ENCODE data around the gene HMOX2. TPM values are rescaled to one million over a fixed set of nuclear protein-coding genes. Genes with fewer than 3 reads are reported as not detected.

Gene HMOX2
- polyA plus RNA-seq, 2 of the 4 experiments (the other 2 are of a cell fraction): 35.4 to 47.7 TPM

- CTCF ChIA-PET: interaction anchor here (0.8 to 10.9 kb wide), 7 partner anchors 9 to 100 kb away, joined by 3 to 100 read pairs (median 5); partner anchors contain the start of gene MGRN1
- H3K4me3 ChIP-seq: no peak overlapping the region
- POLR2A ChIA-PET: no interaction called here
- ATAC-seq: no peak
- no peak for DNase-seq (ENCODE audit: low read depth in 1 of 2, low spot score in 1 of 2)
- TF ChIP-seq FOSB (CRISPR knock-in tag; IDR thresholded peaks at IDR 0.05) (no peak), RCOR1 (IDR thresholded peaks at IDR 0.05; ENCODE audit: low read depth, low read length) (no peak), RFX5 (IDR thresholded peaks at IDR 0.05) (no peak), NPAS2 (CRISPR knock-in tag; IDR thresholded peaks at IDR 0.05; ENCODE audit: borderline replicate concordance) (no peak), HDAC2 (IDR thresholded peaks at IDR 0.05) (no peak), E2F6 (IDR thresholded peaks at IDR 0.05; ENCODE audit: borderline replicate concordance, low read depth) (no peak), CBX2 (IDR thresholded peaks at IDR 0.05; ENCODE audit: borderline replicate concordance, low read depth) (no peak), POLR2A (IDR thresholded peaks at IDR 0.05; ENCODE audit: low read length) (no peak), ZC3H11A (IDR thresholded peaks at IDR 0.05) (no peak), CEBPB (IDR thresholded peaks at IDR 0.05) (no peak)
- WGBS (ENCODE audit: missing lambda C conversion rate): 76% methylated on average over 4 of the region's 4 CpGs
- H3K4me2 ChIP-seq: no peak overlapping the region
- no peaks in the 10 kb centered on the region for H3K9me3 ChIP-seq
- no peak for FAIRE-seq
- no peak overlapping the region for H3K27ac ChIP-seq
- no peaks in the 10 kb centered on the region for H3K4me1 ChIP-seq
Measured at GRCh38 chr16:4523686-4524085, 47.5 kb downstream of the HMOX2 start.

- no peaks in the 10 kb centered on the region for H3K9me3 ChIP-seq
- CTCF ChIA-PET: interaction anchor here (0.5 to 10.9 kb wide), 6 partner anchors 16 to 99 kb away, joined by 3 to 100 read pairs (median 8); partner anchors contain the start of gene MGRN1
- no peak for ATAC-seq
- no peak overlapping the region for H3K27ac ChIP-seq
- H3K4me3 ChIP-seq: no peak overlapping the region
- POLR2A ChIA-PET: no interaction called here
- no peak for DNase-seq (ENCODE audit: low read depth in 1 of 2, low spot score in 1 of 2)
- no peak overlapping the region for H3K4me2 ChIP-seq
- no peak for TF ChIP-seq CTCF (IDR thresholded peaks at IDR 0.05)
- TF ChIP-seq CHD4 (IDR thresholded peaks at IDR 0.05; ENCODE audit: borderline replicate concordance): no peak
- no peak for TF ChIP-seq ZSCAN20 (CRISPR knock-in tag; IDR thresholded peaks at IDR 0.05)
- TF ChIP-seq POLR2AphosphoS2 (conservative IDR thresholded peaks at IDR 0.05; ENCODE audit: low read length): no peak
- no peak for TF ChIP-seq CBX2 (IDR thresholded peaks at IDR 0.05; ENCODE audit: borderline replicate concordance, low read depth)
- no peak for TF ChIP-seq RCOR1 (IDR thresholded peaks at IDR 0.05; ENCODE audit: low read depth, low read length)
- no peak for TF ChIP-seq FOSB (CRISPR knock-in tag; IDR thresholded peaks at IDR 0.05)
- no peak for TF ChIP-seq CBX8 (IDR thresholded peaks at IDR 0.05)
- TF ChIP-seq E2F6 (IDR thresholded peaks at IDR 0.05; ENCODE audit: borderline replicate concordance, low read depth): no peak
- no peak for TF ChIP-seq REST (IDR thresholded peaks at IDR 0.05)
- no peak for TF ChIP-seq ATOH8 (CRISPR knock-in tag; IDR thresholded peaks at IDR 0.05; ENCODE audit: low read depth)
- no peak for TF ChIP-seq NR3C1 (IDR thresholded peaks at IDR 0.05)
- TF ChIP-seq CHD2 (IDR thresholded peaks at IDR 0.05; ENCODE audit: low read length, partially characterized antibody): no peak
- TF ChIP-seq SMC3 (IDR thresholded peaks at IDR 0.05): no peak
- TF ChIP-seq MYC (IDR thresholded peaks at IDR 0.05; ENCODE audit: borderline replicate concordance, low read length): no peak
- FAIRE-seq: no peak
- H3K4me1 ChIP-seq: no peaks in the 10 kb centered on the region
Measured at GRCh38 chr16:4524571-4524970, 48.4 kb downstream of the HMOX2 start.
